ENCODE results near the gene PTPRB. TPM values are rescaled to one million over a fixed set of nuclear protein-coding genes. Genes with fewer than 3 reads are reported as not detected.

The PTPRB gene
- total and polyA plus RNA-seq, 2 of the 8 experiments (the other 6 are each of a cell fraction or from before 2014, with no cell fraction given): 0.36 to 0.58 TPM

DNA sequence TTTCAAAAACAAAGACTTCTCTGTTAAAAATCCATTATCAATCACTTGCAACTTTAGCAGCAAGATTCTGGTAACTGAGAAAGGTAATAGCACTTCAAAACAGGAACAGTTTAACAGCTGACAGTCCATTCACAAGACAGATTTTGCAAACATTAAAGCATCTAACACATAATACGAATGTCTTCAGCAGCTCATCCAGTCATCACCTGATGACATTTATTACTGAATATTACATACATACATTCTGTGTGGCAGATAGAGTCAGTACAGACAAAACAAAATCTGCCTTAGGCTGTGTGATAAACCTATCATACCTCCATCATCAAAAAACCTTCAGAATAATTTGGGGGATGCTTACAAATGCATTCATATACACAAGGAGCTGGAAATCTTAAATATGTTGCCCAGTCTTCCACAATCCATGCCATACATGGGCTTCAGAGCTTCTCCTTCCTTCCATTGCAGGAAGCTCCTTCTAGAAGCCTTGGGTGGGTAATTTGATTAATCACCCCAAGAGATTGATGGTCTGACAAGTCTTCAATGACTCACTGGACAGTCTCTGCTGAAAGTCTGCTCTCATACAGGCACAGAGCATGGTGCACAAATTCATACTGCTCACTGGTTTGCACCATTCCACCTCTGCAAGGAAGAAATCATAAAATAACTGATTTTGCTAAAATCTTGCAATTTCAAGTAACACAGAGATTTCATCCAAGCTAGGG, 1.6 kb upstream of the PTPRB start (continued):
- TF ChIP-seq, protein P1, sequence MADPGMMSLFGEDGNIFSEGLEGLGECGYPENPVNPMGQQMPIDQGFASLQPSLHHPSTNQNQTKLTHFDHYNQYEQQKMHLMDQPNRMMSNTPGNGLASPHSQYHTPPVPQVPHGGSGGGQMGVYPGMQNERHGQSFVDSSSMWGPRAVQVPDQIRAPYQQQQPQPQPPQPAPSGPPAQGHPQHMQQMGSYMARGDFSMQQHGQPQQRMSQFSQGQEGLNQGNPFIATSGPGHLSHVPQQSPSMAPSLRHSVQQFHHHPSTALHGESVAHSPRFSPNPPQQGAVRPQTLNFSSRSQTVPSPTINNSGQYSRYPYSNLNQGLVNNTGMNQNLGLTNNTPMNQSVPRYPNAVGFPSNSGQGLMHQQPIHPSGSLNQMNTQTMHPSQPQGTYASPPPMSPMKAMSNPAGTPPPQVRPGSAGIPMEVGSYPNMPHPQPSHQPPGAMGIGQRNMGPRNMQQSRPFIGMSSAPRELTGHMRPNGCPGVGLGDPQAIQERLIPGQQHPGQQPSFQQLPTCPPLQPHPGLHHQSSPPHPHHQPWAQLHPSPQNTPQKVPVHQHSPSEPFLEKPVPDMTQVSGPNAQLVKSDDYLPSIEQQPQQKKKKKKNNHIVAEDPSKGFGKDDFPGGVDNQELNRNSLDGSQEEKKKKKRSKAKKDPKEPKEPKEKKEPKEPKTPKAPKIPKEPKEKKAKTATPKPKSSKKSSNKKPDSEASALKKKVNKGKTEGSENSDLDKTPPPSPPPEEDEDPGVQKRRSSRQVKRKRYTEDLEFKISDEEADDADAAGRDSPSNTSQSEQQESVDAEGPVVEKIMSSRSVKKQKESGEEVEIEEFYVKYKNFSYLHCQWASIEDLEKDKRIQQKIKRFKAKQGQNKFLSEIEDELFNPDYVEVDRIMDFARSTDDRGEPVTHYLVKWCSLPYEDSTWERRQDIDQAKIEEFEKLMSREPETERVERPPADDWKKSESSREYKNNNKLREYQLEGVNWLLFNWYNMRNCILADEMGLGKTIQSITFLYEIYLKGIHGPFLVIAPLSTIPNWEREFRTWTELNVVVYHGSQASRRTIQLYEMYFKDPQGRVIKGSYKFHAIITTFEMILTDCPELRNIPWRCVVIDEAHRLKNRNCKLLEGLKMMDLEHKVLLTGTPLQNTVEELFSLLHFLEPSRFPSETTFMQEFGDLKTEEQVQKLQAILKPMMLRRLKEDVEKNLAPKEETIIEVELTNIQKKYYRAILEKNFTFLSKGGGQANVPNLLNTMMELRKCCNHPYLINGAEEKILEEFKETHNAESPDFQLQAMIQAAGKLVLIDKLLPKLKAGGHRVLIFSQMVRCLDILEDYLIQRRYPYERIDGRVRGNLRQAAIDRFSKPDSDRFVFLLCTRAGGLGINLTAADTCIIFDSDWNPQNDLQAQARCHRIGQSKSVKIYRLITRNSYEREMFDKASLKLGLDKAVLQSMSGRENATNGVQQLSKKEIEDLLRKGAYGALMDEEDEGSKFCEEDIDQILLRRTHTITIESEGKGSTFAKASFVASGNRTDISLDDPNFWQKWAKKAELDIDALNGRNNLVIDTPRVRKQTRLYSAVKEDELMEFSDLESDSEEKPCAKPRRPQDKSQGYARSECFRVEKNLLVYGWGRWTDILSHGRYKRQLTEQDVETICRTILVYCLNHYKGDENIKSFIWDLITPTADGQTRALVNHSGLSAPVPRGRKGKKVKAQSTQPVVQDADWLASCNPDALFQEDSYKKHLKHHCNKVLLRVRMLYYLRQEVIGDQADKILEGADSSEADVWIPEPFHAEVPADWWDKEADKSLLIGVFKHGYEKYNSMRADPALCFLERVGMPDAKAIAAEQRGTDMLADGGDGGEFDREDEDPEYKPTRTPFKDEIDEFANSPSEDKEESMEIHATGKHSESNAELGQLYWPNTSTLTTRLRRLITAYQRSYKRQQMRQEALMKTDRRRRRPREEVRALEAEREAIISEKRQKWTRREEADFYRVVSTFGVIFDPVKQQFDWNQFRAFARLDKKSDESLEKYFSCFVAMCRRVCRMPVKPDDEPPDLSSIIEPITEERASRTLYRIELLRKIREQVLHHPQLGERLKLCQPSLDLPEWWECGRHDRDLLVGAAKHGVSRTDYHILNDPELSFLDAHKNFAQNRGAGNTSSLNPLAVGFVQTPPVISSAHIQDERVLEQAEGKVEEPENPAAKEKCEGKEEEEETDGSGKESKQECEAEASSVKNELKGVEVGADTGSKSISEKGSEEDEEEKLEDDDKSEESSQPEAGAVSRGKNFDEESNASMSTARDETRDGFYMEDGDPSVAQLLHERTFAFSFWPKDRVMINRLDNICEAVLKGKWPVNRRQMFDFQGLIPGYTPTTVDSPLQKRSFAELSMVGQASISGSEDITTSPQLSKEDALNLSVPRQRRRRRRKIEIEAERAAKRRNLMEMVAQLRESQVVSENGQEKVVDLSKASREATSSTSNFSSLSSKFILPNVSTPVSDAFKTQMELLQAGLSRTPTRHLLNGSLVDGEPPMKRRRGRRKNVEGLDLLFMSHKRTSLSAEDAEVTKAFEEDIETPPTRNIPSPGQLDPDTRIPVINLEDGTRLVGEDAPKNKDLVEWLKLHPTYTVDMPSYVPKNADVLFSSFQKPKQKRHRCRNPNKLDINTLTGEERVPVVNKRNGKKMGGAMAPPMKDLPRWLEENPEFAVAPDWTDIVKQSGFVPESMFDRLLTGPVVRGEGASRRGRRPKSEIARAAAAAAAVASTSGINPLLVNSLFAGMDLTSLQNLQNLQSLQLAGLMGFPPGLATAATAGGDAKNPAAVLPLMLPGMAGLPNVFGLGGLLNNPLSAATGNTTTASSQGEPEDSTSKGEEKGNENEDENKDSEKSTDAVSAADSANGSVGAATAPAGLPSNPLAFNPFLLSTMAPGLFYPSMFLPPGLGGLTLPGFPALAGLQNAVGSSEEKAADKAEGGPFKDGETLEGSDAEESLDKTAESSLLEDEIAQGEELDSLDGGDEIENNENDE (IDR thresholded peaks at IDR 0.05; ENCODE audit: insufficient replicate concordance, low read length): no peak
- TF ChIP-seq POLR2A (IDR thresholded peaks at IDR 0.05; ENCODE audit: control extremely low read depth in 1 of 2, low read depth in 2 of 2, low read length in 2 of 2) (no peak), YY1 (IDR thresholded peaks at IDR 0.05; ENCODE audit: low read depth, low read length) (no peak), CBX5 (IDR thresholded peaks at IDR 0.05; ENCODE audit: low read depth, low read length) (no peak), RXRA (IDR thresholded peaks at IDR 0.05; ENCODE audit: insufficient read depth, low read depth, low read length) (no peak), EZH2 (IDR thresholded peaks at IDR 0.05; ENCODE audit: low read depth, low read length, severe bottlenecking) (no peak), ZNF274 (IDR thresholded peaks at IDR 0.05; ENCODE audit: borderline replicate concordance, extremely low read depth, low read length) (no peak), SUZ12 (IDR thresholded peaks at IDR 0.05; ENCODE audit: low read length) (no peak), CEBPB (IDR thresholded peaks at IDR 0.05; ENCODE audit: low read depth, low read length) (no peak)
- TF ChIP-seq, protein P2, sequence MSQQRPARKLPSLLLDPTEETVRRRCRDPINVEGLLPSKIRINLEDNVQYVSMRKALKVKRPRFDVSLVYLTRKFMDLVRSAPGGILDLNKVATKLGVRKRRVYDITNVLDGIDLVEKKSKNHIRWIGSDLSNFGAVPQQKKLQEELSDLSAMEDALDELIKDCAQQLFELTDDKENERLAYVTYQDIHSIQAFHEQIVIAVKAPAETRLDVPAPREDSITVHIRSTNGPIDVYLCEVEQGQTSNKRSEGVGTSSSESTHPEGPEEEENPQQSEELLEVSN (IDR thresholded peaks at IDR 0.05): no peak

Measured in H1 (cell line).